GM19455 (cell line): ENCODE results near the gene B9D1.

Experiments used
- ATAC-seq: cut with Tn5 transposase; IDR thresholded peaks from one replicate; pipeline ENCODE4 v1.9.1; 2021; ENCODE audit not compliant: unreplicated experiment

B9D1 gene

GRCh38 chr17:19362277-19363113 lies at the start of gene B9D1:
Gene B9D1, minus strand, starts transcription at chr17:19362723. Its CDS starts 154 bp downstream, at chr17:19362569.
- ATAC-seq = peak; percentile 81

DNA sequence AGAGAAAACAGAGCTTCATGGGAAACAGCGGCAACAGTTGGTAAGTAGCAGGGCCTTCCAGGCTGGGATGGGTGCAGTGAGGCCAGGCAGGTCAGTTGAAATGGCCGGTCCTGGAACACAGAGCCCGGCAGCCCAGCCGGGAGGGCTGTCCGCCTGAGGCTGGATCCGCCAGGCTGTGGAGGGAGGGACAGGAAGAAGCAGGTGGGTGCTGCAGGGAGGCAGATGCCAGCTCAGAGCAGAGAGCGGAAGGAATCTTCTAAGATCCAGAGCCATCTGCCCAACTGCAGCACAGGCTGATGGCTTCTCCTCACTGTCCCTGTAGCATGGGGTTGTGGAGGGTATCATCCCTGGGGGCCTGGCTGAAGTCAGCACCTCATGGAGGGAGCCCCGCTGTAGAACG lies 49.1 kb upstream of the B9D1 start:
- ATAC-seq = no peak

DNA sequence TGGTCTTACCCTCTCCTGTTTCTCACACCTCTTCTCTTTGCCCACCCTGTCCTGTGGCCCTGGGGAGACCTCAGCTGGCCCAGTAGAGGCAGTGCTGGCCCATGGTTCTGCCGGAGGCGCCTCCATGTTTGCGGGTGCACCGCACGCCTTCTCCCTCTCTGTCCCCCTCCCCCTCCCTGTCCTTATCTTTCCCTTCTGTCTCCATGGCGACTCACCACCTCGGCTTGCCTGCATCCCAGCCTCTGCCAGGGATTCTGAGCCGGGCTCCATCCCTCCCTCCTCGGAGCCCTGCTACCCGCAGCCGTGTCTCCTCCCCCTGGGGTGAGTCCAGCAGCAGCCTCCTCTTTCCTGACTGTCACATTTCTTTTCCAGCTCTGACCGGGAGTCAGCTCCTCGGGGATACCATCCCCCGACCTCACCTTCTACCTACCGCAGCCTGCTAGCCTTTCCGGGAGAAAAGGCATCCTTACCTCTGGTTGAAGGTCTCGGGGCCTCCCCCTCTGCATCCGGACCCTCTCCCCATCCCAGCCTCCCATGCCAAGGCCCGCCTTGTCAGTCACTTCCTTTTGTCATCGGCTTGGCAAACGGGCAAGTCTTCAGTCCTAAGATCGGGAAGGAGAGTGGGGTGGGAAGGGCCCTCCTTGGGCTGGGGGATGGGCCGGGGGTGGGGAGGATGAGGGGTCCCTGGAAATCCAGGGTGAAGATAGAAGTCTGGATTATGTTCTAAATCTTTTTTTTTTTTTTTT lies 48.5 kb upstream of the B9D1 start, which contains the start of gene RNF112:
TSS of gene RNF112 (plus strand) at position 358 of the 746 bp plus-strand sequence. CDS start at position 535, 177 bp downstream.
- no peak for ATAC-seq

- ATAC-seq = no peak
Measured at GRCh38 chr17:19410091-19410490, 47.6 kb upstream of the B9D1 start.

- ATAC-seq = no peak
Measured at GRCh38 chr17:19409509-19409908, 47.0 kb upstream of the B9D1 start.

DNA sequence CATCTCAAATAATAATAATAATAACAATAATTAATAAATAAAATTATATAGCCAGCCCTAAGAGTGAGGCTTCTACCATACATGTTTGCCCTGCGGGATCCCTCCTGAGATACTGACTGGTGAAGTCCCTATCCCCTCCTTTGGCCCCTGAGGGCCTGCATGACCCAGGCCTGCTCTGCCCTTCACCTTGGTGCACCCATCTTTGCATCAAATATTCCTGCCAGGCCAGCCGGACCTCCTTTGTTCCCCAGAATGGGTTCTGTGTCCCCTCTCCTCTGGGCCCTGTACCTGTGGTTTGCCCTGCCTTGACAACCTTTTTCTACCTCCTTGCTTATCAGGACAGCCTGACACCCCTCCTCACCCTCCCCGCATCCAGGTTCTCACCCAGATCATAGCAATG lies 46.5 kb upstream of the B9D1 start:
- ATAC-seq = no peak

GRCh38 chr17:19408346-19408710 lies 45.8 kb upstream of the B9D1 start:
- ATAC-seq = no peak

DNA sequence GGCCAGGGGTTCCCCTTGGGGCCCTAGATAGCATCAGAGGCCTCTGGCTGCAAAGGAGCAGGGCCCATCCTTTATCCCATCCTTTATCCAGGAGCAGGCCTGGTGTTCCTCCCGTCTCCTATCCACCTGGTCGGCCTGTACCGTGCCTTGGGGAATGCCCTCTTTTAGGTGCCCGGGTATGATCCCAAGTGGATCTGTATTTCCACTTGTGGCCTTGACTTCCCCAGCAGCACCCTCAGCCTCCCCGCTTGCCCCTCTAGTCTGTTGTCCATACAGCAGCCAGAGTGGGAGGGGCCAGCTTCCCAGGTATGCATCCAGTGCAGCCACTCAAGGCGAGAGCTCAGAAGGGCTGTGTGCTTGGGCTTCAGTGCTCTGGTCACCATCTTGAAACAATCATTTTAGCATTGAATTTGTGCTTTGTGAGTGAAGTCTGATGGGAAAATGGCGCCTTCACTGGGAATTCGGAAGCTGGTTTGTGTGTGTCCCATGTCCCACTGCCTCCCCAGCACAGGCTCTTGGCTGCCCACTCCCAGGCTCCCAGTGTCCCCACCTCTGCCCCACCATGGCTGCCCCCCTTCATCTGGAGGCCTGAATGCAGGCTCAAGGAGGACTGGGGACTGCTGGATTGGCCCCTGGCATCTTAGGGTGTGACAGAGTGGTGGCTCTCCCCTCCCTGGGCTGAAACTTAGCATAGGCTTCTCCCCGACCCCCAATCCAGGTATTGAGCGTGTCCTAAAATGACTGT lies 45.2 kb upstream of the B9D1 start:
- ATAC-seq = no peak

DNA sequence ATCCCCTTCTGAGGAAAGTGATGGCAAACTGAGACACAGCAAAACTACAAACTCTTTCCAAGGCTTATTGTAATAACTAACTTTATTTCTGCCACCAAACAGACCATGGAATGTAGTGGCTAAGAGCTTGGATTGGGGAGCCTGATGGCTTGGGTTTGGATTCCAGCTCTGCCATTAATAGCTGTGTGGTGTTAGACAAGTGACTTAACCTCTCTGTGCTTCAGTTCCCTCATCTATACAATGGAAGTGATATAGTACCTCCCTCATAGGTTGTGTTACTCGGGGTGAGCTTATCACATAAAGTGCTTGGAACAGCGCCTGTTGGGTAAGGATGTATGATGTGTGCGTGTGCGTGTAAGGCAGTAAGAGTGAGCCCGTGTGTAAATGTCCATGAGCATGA lies 42.6 kb upstream of the B9D1 start:
- ATAC-seq = no peak

GRCh38 chr17:19404264-19404663 lies 41.7 kb upstream of the B9D1 start:
- no peak for ATAC-seq

- ATAC-seq = no peak
Measured at GRCh38 chr17:19403021-19403420, 40.5 kb upstream of the B9D1 start.

GRCh38 chr17:19402171-19402570 lies 39.6 kb upstream of the B9D1 start:
- ATAC-seq = no peak

DNA sequence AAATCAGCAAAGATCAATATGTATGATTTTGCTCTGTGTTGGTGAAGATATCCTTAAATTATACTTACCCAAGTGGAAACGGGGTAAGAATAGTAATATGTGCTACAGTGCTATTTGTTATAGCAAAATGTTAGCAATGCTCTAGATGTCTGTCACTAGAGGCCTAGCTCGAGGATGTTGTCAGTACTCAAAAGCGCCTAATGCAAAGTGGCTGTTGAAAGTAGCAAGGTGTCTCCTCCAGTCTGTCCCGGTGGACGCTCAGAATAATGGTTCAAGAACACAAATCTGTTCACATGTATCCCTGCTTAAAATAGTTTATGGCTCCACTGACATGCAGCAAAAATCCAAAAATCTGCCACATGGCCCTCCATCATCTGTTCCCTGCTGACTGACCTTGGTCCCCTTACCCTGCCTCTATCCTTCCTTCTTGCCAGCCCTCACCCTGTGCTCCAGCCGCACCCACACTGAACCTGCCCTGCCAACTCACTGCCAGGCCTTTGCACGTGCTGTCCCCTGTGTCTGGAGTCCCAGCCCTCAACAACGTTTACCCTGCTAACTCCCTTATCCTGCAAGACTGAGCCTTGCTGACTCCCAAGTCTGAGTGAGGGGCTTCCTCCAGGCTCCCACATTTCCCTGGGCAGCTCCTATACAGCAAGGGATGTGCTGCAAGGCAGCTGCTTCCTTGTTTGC lies 38.9 kb upstream of the B9D1 start:
- no peak for ATAC-seq

- no peak for ATAC-seq
Measured at GRCh38 chr17:19399750-19400450, 37.4 kb upstream of the B9D1 start.

- no peak for ATAC-seq
Measured at GRCh38 chr17:19398301-19399181, 36.0 kb upstream of the B9D1 start.

DNA sequence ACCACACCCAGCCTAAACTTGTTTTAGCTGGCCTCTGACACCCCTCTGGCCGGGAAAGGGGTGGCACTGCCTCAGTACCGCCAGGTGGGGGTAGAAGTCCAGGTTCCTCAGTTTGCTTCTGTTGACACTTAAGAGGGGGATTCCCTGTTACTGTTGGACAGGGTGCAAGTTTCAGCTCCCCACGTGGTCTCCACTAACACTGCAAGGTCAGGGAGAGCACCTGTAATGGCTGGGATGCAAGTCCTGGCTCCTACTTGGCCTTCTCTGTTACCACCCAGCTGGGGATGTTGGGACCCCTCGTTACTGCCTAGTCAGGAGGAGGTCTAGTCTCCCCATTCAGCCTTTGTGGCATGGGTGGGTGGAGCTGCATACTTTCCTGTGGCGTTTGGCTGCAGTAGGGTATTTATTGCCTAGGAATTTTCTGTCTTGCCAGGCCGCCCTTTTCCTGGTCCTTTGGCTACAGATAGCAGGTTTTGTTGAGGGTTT lies 35.1 kb upstream of the B9D1 start:
- no peak for ATAC-seq

DNA sequence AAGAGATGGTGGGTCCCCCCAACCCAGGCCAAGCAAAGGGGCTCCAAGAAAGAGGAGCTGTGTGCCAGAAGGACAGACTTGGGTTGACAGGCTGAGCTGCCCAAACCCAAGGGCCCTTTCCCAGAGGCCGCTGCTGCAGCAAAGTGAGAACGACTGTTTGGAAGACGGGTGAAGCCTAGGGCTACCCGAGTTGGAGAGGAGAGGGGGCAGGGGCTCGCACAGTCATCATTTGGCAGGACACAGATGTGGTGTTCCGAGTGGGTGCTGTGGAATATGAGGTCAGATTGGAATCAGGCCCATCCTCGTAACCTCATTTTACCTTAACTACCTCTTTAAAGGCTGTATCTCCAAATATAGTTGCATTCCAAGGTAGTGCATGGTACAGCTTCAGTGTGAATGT lies 29.8 kb upstream of the B9D1 start:
- no peak for ATAC-seq

DNA sequence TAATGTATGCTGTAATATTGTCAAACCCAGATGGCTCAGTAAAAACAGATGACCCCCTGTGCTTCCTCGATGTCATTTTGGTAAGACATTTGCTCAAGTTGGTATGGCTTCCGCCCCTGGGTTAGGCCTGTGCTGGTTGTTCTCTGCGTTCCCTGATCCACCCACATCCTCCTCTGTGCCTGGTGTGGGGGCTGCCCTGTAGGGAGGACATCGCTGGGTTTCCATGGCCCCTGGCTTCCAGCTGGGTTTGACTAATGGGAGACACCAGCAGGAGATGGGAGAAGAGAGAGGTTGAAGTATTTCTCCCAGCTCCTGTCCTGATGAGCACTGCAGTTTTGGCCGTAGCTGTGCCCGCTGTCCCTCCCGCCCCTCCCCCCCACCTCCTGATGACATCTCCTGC lies 28.9 kb upstream of the B9D1 start:
- no peak for ATAC-seq

DNA sequence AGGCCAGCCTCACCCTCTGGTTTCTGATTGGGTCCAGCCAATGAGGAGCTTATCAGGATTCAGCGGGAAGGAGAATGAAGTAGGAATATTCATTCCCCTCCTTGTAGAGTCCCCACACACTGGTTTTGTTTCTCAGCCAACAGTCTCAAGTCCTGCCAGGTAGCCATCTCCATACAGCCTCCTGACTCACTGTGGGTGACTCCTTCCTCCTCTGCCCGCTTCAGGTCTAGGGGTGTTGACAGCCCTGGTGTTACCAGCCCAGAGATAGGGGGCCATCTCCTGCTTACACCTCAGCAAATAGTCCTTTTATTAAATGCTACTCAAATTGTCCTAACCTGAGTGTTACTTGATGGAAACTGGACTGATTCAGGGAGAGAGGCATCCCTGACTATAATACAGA lies 28.4 kb upstream of the B9D1 start:
- no peak for ATAC-seq
